Measurements from ENCODE around the gene HDDC3. TPM values are rescaled to one million over a fixed set of nuclear protein-coding genes. Genes with fewer than 3 reads are reported as not detected.

Gene HDDC3
- total RNA-seq, 1 donor from 2014 or later = 9.5 TPM

DNA sequence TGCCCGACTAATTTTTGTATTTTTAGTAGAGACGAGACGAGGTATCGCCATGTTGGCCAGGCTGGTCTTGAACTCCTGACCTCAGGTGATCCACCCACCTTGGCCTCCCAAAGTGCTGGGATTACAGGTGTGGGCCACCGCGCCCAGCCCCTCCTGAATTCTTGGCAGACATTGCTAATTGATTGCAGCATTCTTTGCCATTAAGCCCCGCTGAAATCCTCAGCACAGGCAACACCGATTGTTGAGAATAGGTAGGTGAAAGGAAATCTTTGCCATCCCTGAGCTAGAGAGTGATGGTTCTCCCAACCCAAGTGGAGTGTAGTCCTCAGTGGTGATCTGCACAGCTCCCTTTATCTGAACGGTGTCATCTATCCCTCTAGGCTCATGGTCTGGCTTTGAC, 27.6 kb downstream of the HDDC3 start:
- no peaks in the 10 kb centered on the region for H3K27me3 Mint-ChIP-seq (ENCODE audit: unreplicated experiment)
- H3K4me3 Mint-ChIP-seq (ENCODE audit: unreplicated experiment) = no peak overlapping the region
- H3K36me3 Mint-ChIP-seq (ENCODE audit: unreplicated experiment) = peaks cover 13% of the 10 kb centered on the region
- TF ChIP-seq CTCF (IDR thresholded peaks at IDR 0.05) = no peak
- no peak overlapping the region for H3K27ac Mint-ChIP-seq (ENCODE audit: unreplicated experiment)
- DNase-seq (ENCODE audit: extremely low spot score, unreplicated experiment) = no peak
- H3K9me3 Mint-ChIP-seq (ENCODE audit: unreplicated experiment) = no peaks in the 10 kb centered on the region
- H3K4me1 Mint-ChIP-seq (ENCODE audit: unreplicated experiment) = peaks cover 18% of the 10 kb centered on the region

GRCh38 chr15:90903733-90904536, 28.4 kb downstream of the HDDC3 start:
- Mint-ChIP-seq H3K27ac (ENCODE audit: unreplicated experiment) (peak overlapping the region; percentile 70), H3K9me3 (ENCODE audit: unreplicated experiment) (no peaks in the 10 kb centered on the region)
- DNase-seq (ENCODE audit: extremely low spot score, unreplicated experiment) = no peak

DNA sequence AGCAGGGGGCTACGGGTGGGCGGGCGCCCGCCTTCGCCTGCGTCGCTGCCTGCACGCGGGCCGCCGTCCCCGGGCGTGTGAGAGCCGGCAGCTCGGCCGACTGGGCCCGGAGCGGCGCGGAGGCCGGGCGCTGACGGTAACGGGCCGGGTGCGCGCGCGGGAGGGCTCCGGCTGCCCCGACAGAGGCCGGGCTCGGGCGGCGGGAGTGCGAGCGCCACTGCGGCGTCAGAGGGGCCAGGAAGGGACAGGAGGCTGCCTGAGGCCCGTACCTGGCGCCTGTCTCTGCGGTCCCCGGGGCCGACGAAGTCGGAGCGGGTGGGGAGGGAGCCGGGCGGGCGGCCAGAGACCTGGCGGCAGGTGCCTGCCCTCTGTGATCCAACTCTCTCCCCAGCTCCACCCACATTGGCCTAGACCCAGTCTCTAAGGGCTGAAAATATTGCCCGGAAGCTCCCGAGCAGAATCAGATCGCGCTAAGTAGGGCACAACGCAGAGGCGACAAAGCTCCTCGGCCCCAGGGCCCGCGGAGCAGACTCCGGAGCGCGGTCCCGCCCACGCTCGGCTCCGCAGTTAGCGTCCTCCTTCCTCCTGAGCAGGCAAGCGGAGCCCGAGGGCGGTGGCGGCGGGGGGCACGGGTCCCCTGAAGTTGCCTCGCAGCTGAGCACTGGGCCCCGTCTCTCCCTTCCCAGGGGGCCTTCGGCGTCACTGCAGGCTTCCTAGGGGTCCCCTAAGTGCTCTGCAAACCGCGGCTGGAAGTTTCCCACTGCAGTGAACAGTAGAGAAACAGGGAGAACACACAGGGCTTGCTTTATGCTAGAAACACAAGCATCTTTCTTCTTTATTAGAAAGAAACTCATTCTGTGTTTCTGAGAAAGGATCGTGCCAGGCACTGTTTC, 29.3 kb downstream of the HDDC3 start, which contains the start of gene MAN2A2:
Gene MAN2A2, plus strand, starts transcription at position 463 of the 893 bp plus-strand sequence. CDS start 906 bp downstream, outside the sequence.
- TF ChIP-seq CTCF (IDR thresholded peaks at IDR 0.05) = no peak
- Mint-ChIP-seq H3K27ac (ENCODE audit: unreplicated experiment) (peak within 1 kb of the TSS; percentile 90), H3K27me3 (ENCODE audit: unreplicated experiment) (no peaks in the 10 kb centered on the region), H3K36me3 (ENCODE audit: unreplicated experiment) (peaks cover 13% of the 10 kb centered on the region), H3K4me1 (ENCODE audit: unreplicated experiment) (peaks cover 18% of the 10 kb centered on the region), H3K4me3 (ENCODE audit: unreplicated experiment) (peak within 1 kb of the TSS; percentile 80), H3K9me3 (ENCODE audit: unreplicated experiment) (no peaks in the 10 kb centered on the region)
- DNase-seq (ENCODE audit: extremely low spot score, unreplicated experiment) = no peak

More at GRCh38 chr15:90903733-90904536, 28.4 kb downstream of the HDDC3 start:
- peaks cover 13% of the 10 kb centered on the region for H3K36me3 Mint-ChIP-seq (ENCODE audit: unreplicated experiment)
- peak overlapping the region; percentile 78 for H3K4me3 Mint-ChIP-seq (ENCODE audit: unreplicated experiment)
- H3K27me3 Mint-ChIP-seq (ENCODE audit: unreplicated experiment) = no peaks in the 10 kb centered on the region
- peaks cover 18% of the 10 kb centered on the region for H3K4me1 Mint-ChIP-seq (ENCODE audit: unreplicated experiment)
- TF ChIP-seq CTCF (IDR thresholded peaks at IDR 0.05) = no peak

DNA sequence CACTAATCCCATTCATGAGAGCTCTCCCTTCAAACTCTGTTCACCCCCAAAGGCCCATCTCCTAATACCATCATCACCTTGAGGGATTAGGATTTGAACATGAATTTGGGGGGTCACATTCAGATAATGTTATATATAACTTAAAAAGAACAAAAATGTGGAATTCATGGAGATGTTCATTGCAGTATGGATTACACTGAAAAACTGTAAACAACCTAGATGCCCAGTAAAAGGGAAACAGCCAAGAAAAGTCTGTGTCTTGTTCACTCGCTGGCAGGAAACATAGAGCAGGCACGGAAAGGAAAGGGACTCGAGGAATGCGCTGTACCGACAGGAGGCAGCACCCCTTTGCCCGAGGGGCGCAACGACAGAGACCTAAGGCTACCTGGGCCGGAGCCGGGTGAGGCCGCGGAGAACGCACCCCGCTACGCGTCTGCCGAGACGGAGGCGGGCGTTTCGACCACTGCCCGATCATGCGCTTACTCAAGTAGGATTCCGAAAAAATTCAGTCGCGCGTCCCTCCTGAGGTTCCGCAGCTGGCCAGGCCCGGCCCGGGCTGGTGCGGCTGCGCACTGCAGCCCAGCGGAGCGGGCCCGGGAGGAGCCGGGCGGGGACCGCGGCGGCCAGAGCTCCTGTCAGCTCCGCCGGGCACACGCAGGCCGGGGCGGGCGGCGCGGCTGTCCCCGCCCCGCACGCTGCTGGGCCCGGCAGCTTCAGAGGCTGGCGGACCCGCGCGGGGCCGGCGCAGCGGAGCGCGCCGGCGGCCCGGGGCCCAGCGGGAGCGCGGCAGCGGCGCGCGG, 30.1 kb downstream of the HDDC3 start:
- Mint-ChIP-seq H3K4me3 (ENCODE audit: unreplicated experiment) (peak overlapping the region; percentile 80), H3K36me3 (ENCODE audit: unreplicated experiment) (peaks cover 12% of the 10 kb centered on the region), H3K4me1 (ENCODE audit: unreplicated experiment) (peaks cover 18% of the 10 kb centered on the region), H3K27me3 (ENCODE audit: unreplicated experiment) (no peaks in the 10 kb centered on the region), H3K9me3 (ENCODE audit: unreplicated experiment) (no peaks in the 10 kb centered on the region), H3K27ac (ENCODE audit: unreplicated experiment) (peak overlapping the region; percentile 90)
- TF ChIP-seq CTCF (IDR thresholded peaks at IDR 0.05) = peak; percentile 83
- DNase-seq (ENCODE audit: extremely low spot score, unreplicated experiment) = peak; percentile 94

Data from osteocyte (in vitro differentiated cells).